OCI-LY1 (cell line): Measurements from ENCODE around the gene CTXN1.

ENCODE experiments used
- EZH2 ChIP-seq: fragments of 200-600 bp; sonication (generic), shearing (Covaris generic); IDR thresholded peaks from 2 replicates; pipeline ENCODE4 v1.8.0; 2017; ENCODE audit warnings: borderline replicate concordance, mixed run types, mild to moderate bottlenecking, antibody characterized with exemption, low read length, moderate library complexity, mixed read lengths
- TF ChIP-seq, protein P1 (sequence below): fragments of 200-600 bp; sonication (generic), shearing (Covaris generic); IDR thresholded peaks from 2 replicates; pipeline ENCODE4 v1.5.1; 2017; ENCODE audit warnings: mild to moderate bottlenecking, antibody characterized with exemption, low read length, moderate library complexity, mixed read lengths

- no peak for TF ChIP-seq EZH2
- TF ChIP-seq, protein P1, sequence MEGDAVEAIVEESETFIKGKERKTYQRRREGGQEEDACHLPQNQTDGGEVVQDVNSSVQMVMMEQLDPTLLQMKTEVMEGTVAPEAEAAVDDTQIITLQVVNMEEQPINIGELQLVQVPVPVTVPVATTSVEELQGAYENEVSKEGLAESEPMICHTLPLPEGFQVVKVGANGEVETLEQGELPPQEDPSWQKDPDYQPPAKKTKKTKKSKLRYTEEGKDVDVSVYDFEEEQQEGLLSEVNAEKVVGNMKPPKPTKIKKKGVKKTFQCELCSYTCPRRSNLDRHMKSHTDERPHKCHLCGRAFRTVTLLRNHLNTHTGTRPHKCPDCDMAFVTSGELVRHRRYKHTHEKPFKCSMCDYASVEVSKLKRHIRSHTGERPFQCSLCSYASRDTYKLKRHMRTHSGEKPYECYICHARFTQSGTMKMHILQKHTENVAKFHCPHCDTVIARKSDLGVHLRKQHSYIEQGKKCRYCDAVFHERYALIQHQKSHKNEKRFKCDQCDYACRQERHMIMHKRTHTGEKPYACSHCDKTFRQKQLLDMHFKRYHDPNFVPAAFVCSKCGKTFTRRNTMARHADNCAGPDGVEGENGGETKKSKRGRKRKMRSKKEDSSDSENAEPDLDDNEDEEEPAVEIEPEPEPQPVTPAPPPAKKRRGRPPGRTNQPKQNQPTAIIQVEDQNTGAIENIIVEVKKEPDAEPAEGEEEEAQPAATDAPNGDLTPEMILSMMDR = no peak
Measured at GRCh38 chr19:7899751-7900378, 26.1 kb downstream of the CTXN1 start.
